HG02884 (cell line): ENCODE measurements around the gene HEBP1.

ENCODE experiments used
- ATAC-seq: cut with Tn5 transposase; IDR thresholded peaks from one replicate; pipeline ENCODE4 v1.9.1; 2021; ENCODE audit warnings: mild to moderate bottlenecking, moderate library complexity; ENCODE audit not compliant: unreplicated experiment

The HEBP1 gene

GRCh38 chr12:12954878-12955625 is 45.0 kb downstream of the HEBP1 start:
- ATAC-seq: no peak

- no peak for ATAC-seq
Measured at GRCh38 chr12:12954356-12954755, 45.7 kb downstream of the HEBP1 start.

- ATAC-seq: no peak
Measured at GRCh38 chr12:12952036-12952435, 48.0 kb downstream of the HEBP1 start, which contains the start of gene GPRC5D. Gene GPRC5D (minus strand): TSS chr12:12952170. CDS start chr12:12950384, 1,786 bp downstream.

- no peak for ATAC-seq
Measured at GRCh38 chr12:12951504-12951903, 48.6 kb downstream of the HEBP1 start.

- no peak for ATAC-seq
Measured at GRCh38 chr12:12947902-12948301, 52.2 kb downstream of the HEBP1 start.

- ATAC-seq: no peak
Measured at GRCh38 chr12:12946686-12947355, 53.2 kb downstream of the HEBP1 start.

- no peak for ATAC-seq
Measured at GRCh38 chr12:12945591-12945990, 54.5 kb downstream of the HEBP1 start.

GRCh38 chr12:12943586-12944260 is 56.3 kb downstream of the HEBP1 start:
- no peak for ATAC-seq

- no peak for ATAC-seq
Measured at GRCh38 chr12:12941450-12942350, 58.4 kb downstream of the HEBP1 start.

GRCh38 chr12:12939888-12940287 is 60.2 kb downstream of the HEBP1 start:
- ATAC-seq: no peak

- ATAC-seq: no peak
Measured at GRCh38 chr12:12938541-12938940, 61.5 kb downstream of the HEBP1 start.

GRCh38 chr12:12936983-12937491 is 63.0 kb downstream of the HEBP1 start:
- ATAC-seq: no peak

GRCh38 chr12:12934556-12934955 is 65.5 kb downstream of the HEBP1 start:
- ATAC-seq: no peak

GRCh38 chr12:12933742-12934141 is 66.3 kb downstream of the HEBP1 start:
- no peak for ATAC-seq

GRCh38 chr12:12930633-12931219 is 69.3 kb downstream of the HEBP1 start:
- ATAC-seq: no peak

- no peak for ATAC-seq
Measured at GRCh38 chr12:12929696-12930095, 70.4 kb downstream of the HEBP1 start.

- ATAC-seq: no peak
Measured at GRCh38 chr12:12927211-12928079, 72.6 kb downstream of the HEBP1 start.

- ATAC-seq: no peak
Measured at GRCh38 chr12:12926571-12927071, 73.4 kb downstream of the HEBP1 start.

GRCh38 chr12:12925388-12925787 is 74.7 kb downstream of the HEBP1 start:
- no peak for ATAC-seq
